Bronchial epithelial cell (primary cell): ENCODE data around the gene TTBK1. TPM values are rescaled to one million over a fixed set of nuclear protein-coding genes. Genes with fewer than 3 reads are reported as not detected.

ENCODE experiments used
- DNase-seq: peaks from one replicate; pipeline ENCODE4 v3.0.0-alpha.2; 2010; ENCODE audit warnings: low read depth
- FAIRE-seq: peaks from 2 replicates; lab custom pipeline; 2011; peaks lifted over from hg19 to GRCh38; lab: Jason Lieb, UNC
- H3K27me3 ChIP-seq: 2 replicates; pipeline ENCODE4 v1.5.1; 2011; ENCODE audit warnings: low read length; ENCODE audit not compliant: control insufficient read depth, insufficient read depth
- H3K36me3 ChIP-seq: 2 replicates; pipeline ENCODE4 v1.5.1; 2011; ENCODE audit warnings: low read length; ENCODE audit not compliant: control insufficient read depth, insufficient read depth
- H3K4me3 ChIP-seq: 2 replicates; pipeline ENCODE4 v1.5.1; 2011; ENCODE audit warnings: mild to moderate bottlenecking, low read depth, low read length, control low read depth
- total RNA-seq: library from RNA; depleted of rRNA; stranded (reverse); fragments of >200 nt; gene quantifications from 2 replicates; pipeline ENCODE4 v1.2.1, GENCODE V29; 2014
- TF ChIP-seq, protein P1 (sequence below): IDR thresholded peaks from 2 replicates; pipeline ENCODE4 v1.5.1; 2011; ENCODE audit warnings: mild to moderate bottlenecking, moderate library complexity, low read length, control low read depth, inconsistent platforms; ENCODE audit not compliant: insufficient read depth, severe bottlenecking

TTBK1 gene
- total RNA-seq: not detected in 2 replicates

DNA sequence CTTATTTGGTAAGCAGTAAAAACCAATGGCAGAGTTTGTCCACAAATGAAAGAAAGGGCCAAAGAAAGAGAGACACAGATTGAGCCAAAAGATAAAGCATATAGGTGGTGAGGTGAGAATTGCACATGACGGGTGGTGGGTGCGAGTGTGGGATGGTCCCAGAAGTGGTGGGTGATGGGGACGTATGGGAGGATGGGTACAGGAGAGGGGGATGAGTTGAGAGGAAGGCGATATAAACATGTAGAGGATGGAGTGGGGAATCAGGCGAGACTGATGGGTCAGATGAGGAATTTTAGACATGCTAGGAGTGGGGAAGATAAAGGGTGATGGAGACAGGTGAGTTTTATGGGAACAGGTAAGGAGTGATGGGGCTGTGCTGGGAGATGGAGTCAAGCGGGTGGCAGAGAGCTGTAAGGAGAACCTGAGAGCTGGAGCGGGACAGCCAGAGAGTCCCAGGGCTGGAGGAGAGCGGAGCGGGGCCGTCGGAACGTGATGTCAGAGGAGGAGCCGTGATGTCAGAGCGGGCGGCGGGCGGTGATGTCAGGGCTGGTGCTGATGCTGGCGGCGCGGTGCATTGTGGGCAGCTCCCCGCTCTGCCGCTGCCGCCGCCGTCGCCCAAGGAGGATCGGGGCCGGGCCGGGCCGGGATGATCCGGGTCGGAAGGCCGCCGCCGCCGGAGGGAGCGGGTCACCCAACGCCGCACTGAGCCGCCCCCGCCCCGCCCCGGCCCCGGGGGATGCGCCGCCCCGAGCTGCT, at the start of gene TTBK1:
TTBK1 (plus strand) TSS at position 574 of the 756 bp plus-strand sequence. CDS start 3,180 bp downstream, outside the sequence.
- no peak within 1 kb of the TSS for H3K4me3 ChIP-seq
- FAIRE-seq (no peak), DNase-seq (no peak)
- no peaks in the 10 kb centered on the region for H3K36me3 ChIP-seq
- TF ChIP-seq, protein P1, sequence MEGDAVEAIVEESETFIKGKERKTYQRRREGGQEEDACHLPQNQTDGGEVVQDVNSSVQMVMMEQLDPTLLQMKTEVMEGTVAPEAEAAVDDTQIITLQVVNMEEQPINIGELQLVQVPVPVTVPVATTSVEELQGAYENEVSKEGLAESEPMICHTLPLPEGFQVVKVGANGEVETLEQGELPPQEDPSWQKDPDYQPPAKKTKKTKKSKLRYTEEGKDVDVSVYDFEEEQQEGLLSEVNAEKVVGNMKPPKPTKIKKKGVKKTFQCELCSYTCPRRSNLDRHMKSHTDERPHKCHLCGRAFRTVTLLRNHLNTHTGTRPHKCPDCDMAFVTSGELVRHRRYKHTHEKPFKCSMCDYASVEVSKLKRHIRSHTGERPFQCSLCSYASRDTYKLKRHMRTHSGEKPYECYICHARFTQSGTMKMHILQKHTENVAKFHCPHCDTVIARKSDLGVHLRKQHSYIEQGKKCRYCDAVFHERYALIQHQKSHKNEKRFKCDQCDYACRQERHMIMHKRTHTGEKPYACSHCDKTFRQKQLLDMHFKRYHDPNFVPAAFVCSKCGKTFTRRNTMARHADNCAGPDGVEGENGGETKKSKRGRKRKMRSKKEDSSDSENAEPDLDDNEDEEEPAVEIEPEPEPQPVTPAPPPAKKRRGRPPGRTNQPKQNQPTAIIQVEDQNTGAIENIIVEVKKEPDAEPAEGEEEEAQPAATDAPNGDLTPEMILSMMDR: no peak
- H3K27me3 ChIP-seq: peaks cover 35% of the 10 kb centered on the region

DNA sequence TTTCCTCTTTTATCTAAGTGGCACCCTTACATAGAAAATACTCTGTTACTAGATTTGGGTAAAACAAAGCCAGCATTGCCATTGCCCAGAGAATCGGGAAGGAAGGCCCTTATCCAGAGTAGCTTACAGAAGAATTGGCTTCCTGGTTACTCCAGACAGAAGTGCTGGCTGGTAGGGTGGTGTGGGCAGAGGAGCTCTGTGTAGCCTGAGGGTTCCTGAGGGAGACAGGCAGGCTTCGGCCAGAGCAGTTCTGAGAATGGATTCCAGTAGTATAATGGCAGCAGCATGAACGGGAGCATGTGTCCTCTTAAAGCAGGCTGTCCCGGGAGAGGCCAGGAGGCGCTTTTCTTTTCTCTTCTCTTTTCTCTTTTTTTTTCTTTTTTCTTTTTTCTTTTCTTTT, 49.4 kb upstream of the TTBK1 start:
- no peak for FAIRE-seq
- TF ChIP-seq, protein P1: no peak

DNA sequence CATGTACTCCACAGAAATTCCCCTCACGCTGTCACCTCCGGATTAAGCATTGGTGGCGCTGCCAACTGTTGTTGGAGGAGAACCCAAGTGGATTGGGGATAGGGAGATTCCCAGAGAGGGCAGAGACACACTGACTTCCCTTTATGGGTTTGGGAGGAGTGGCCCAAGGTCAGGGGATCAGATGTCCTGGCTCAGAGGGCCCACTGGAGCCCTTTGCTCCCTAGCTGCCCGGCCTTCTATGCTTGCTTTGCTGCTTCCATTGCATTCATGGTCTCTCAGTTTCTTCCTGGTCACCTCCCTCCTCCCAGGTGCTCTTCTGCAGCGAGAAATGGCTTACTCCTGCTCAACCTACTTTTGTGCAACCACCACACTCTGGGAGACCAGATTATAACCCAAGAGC, 46.9 kb upstream of the TTBK1 start:
- no peak for FAIRE-seq
- TF ChIP-seq, protein P1: no peak
- H3K36me3 ChIP-seq: peaks cover 23% of the 10 kb centered on the region
- no peaks in the 10 kb centered on the region for H3K27me3 ChIP-seq
- H3K4me3 ChIP-seq: no peak overlapping the region
- no peak for DNase-seq

More for the DNA sequence above, 49.4 kb upstream of the TTBK1 start:
- H3K36me3 ChIP-seq: peaks cover 14% of the 10 kb centered on the region
- H3K27me3 ChIP-seq: no peaks in the 10 kb centered on the region
- no peak overlapping the region for H3K4me3 ChIP-seq
- no peak for DNase-seq

DNA sequence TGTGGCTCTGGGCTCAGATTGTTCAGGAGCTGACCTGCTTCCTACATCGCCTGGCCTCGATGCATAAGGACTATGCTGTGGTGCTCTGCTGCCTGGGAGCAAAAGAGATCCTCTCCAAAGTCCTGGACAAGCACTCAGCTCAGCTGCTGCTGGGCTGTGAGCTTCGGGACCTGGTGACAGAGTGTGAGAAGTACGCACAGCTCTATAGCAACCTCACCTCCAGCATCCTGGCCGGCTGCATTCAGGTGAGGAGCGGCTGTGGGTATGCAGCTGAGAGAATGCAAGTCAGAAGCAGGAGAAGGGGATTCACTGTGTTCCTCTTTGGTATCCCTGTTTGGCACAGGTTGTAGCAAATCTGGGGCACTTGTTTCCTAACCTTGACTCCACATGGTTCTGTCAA, 43.4 kb upstream of the TTBK1 start:
- FAIRE-seq (no peak), DNase-seq (no peak)
- Histone ChIP-seq H3K27me3 (no peaks in the 10 kb centered on the region), H3K4me3 (no peak overlapping the region), H3K36me3 (peaks cover 32% of the 10 kb centered on the region)
- TF ChIP-seq, protein P1: no peak

DNA sequence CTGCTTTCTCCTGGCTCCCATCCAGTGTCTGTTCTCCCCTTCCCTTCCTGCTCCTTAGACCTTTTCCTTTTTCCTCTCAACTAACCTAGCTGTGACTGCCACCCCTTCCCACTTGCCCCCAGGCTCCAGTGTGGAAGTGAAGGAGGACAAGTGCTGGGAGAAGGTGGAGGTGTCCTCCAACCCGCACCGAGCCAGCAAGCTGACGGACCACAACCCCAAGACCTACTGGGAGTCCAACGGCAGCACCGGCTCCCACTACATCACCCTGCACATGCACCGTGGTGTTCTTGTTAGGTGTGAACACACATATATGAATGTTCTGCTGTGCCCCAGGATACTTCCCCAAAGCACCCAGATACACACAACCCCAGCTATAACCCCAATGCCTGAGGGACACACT, 42.7 kb upstream of the TTBK1 start:
- TF ChIP-seq, protein P1: no peak

DNA sequence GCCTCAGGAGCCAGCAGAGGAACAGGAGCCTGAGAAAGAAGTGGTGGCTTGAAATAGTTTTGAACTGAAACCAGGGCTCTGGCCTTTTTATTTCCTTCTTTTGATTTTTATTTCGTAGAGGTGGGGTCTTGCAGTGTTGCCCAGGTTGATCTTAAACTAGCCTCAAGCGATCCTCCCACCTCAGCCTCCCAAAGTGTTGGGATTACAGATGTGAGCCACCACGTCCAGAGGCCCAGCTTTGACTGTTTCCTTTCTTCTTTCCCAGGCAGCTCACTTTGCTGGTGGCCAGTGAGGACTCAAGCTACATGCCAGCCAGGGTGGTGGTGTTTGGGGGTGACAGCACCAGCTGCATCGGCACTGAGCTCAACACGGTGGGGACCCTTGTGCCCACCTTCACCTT, 40.8 kb upstream of the TTBK1 start:
- no peaks in the 10 kb centered on the region for H3K27me3 ChIP-seq
- TF ChIP-seq, protein P1: no peak
- FAIRE-seq (no peak), DNase-seq (no peak)
- peaks cover 32% of the 10 kb centered on the region for H3K36me3 ChIP-seq
- no peak overlapping the region for H3K4me3 ChIP-seq

More for the DNA sequence above, 42.7 kb upstream of the TTBK1 start:
- DNase-seq (no peak), FAIRE-seq (no peak)
- no peak overlapping the region for H3K4me3 ChIP-seq
- H3K27me3 ChIP-seq: no peaks in the 10 kb centered on the region
- H3K36me3 ChIP-seq: peaks cover 33% of the 10 kb centered on the region
